Activated naive CD4-positive, alpha-beta T cell treated with anti-CD3 and anti-CD28 coated beads, Interleukin-2, amount 10 ng/mL, durations not matched to agents 7 days and 5 days (primary cell): Measurements from ENCODE around the gene LRRC7.

Experiments used
- CTCF ChIA-PET: fragments of 350-600 bp; sonication (Branson Sonifier 250); formaldehyde crosslinking; loops from one replicate; lab custom pipeline; 2021; ENCODE audit warnings: antibody characterized with exemption; lab: Charles Lee
- DNase-seq: peaks from one replicate; pipeline ENCODE4 v3.0.0-alpha.2; 2020
- H3K27ac Mint-ChIP-seq: one replicate; pipeline ENCODE4 v1.8.0; 2021; ENCODE audit warnings: mild to moderate bottlenecking, moderate library complexity, mixed read lengths
- H3K27me3 Mint-ChIP-seq: one replicate; pipeline ENCODE4 v1.8.0; 2021; ENCODE audit warnings: mild to moderate bottlenecking, mixed read lengths
- H3K36me3 Mint-ChIP-seq: one replicate; pipeline ENCODE4 v1.8.0; 2021; ENCODE audit warnings: mixed read lengths
- H3K4me1 Mint-ChIP-seq: one replicate; pipeline ENCODE4 v1.8.0; 2021; ENCODE audit warnings: mixed read lengths
- H3K4me3 Mint-ChIP-seq: one replicate; pipeline ENCODE4 v1.8.0; 2021; ENCODE audit warnings: mild to moderate bottlenecking, moderate library complexity, mixed read lengths
- H3K9me3 Mint-ChIP-seq: one replicate; pipeline ENCODE4 v1.8.0; 2021; ENCODE audit warnings: mixed read lengths

LRRC7 gene

DNA sequence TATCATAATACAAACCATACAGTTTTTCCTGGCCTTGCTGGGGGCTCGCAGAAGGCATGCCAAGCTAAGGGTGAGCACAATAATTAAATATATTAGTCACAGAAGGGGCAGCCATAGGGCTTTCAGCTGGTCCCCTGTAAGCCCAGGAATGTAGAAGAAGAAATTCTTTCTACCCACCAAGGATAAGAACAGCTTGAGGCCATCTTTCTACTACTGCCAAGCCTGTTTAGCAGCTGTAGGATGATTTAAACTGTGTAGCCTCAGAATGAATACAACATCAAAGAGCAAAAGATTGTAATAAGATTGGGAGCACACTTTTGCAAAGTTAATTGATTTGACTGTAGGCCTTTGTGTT is 171.5 kb downstream of the LRRC7 start:
- H3K27me3 Mint-ChIP-seq, result no peaks in the 10 kb centered on the region
- H3K4me1 Mint-ChIP-seq, result no peaks in the 10 kb centered on the region
- CTCF ChIA-PET, result interaction anchor here (0.9 to 3.3 kb wide), 2 partner anchors 30 to 1622 kb away, joined by 3 to 16 read pairs; no protein-coding TSS in a partner anchor
- H3K9me3 Mint-ChIP-seq, result no peaks in the 10 kb centered on the region
- no peak for DNase-seq
- H3K36me3 Mint-ChIP-seq, result no peaks in the 10 kb centered on the region
- no peak overlapping the region for H3K4me3 Mint-ChIP-seq
- no peak overlapping the region for H3K27ac Mint-ChIP-seq

DNA sequence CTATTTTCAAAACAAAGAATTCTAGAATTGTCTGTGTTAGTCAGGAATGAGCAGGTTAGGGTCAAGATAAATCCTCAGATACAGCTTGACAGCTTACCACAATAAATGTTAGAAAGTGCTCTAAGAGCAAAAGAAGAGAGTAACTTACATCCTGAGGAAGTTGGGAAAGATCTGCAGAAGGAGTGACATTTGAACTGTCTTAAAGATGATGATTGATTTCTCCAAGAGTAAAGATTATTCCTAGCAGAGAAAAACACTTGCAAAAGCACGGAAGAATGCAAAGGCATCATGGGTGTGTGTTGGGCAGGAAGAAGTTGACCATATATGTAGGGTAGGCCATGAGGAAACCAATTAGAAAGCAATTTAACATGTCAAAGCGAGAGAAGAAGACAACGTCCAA is 175.4 kb downstream of the LRRC7 start:
- H3K27me3 Mint-ChIP-seq, result no peaks in the 10 kb centered on the region
- no peak overlapping the region for H3K27ac Mint-ChIP-seq
- H3K36me3 Mint-ChIP-seq, result no peaks in the 10 kb centered on the region
- CTCF ChIA-PET, result no interaction called here
- DNase-seq, result no peak
- no peaks in the 10 kb centered on the region for H3K9me3 Mint-ChIP-seq
- H3K4me3 Mint-ChIP-seq, result no peak overlapping the region
- no peaks in the 10 kb centered on the region for H3K4me1 Mint-ChIP-seq

DNA sequence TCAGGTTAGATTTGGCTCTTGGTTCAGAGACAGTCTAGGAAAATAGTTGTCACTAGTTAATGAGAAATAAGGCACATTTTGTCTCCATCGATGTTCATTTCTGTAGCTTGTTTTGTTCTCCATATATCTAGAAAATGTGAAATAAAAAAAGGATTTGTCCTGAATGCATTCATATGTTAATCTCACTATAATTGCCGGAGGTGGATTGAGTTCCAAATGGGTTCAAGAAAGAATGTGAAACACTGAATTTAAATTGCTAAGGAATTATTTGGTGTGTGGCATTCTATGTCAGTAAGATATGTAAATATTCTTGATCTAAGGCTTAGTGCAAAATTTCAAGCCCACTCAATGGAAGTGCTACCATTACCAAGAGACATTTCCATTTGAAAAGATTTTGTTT is 176.7 kb downstream of the LRRC7 start:
- Mint-ChIP-seq H3K27ac (no peak overlapping the region), H3K9me3 (no peaks in the 10 kb centered on the region), H3K4me1 (no peaks in the 10 kb centered on the region), H3K36me3 (no peaks in the 10 kb centered on the region), H3K27me3 (no peaks in the 10 kb centered on the region), H3K4me3 (no peak overlapping the region)
- CTCF ChIA-PET, result no interaction called here
- no peak for DNase-seq

DNA sequence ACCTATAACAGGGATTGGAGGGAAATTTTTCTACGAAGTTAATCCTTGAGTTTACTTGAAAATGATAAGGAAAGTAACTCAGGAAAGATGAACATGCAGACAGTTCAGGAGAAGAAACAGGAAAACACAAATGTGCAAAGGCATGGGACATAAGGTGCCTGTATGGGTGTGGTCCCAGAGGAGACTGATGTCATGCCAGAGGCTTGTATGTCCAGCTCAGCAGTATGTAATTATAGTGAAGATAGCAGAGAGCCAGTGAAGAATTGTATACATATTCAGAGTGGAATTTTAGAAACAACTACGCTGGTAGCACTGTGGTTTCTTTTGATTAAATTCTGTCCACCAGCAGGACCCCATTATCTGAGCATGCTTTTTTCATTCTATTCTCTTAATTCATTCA is 179.5 kb downstream of the LRRC7 start:
- Mint-ChIP-seq H3K27ac (no peak overlapping the region), H3K36me3 (no peaks in the 10 kb centered on the region), H3K4me3 (no peak overlapping the region), H3K9me3 (no peaks in the 10 kb centered on the region), H3K4me1 (no peaks in the 10 kb centered on the region), H3K27me3 (no peaks in the 10 kb centered on the region)
- CTCF ChIA-PET, result no interaction called here
- DNase-seq, result no peak

DNA sequence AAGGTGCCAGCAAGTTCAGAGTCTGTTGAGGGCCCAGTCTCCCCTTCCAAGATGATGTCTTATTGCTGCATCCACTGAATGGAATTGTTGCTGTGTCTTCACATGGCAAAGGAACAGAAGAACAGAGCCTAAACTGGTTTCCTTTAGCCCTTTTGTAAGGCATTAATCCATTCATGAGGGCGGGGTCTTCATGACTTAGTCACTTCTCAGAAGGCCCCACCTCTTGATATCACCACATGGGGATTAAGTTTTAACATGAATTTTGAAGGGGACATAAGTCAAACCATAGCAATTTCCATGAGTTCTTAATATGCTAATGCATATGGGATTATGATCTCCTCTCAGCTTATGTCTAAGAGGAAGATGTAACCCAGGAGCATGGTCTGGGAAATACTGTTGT is 182.9 kb downstream of the LRRC7 start:
- no peak overlapping the region for H3K4me3 Mint-ChIP-seq
- CTCF ChIA-PET, result no interaction called here
- no peaks in the 10 kb centered on the region for H3K36me3 Mint-ChIP-seq
- no peaks in the 10 kb centered on the region for H3K9me3 Mint-ChIP-seq
- no peak overlapping the region for H3K27ac Mint-ChIP-seq
- no peak for DNase-seq
- H3K4me1 Mint-ChIP-seq, result no peaks in the 10 kb centered on the region
- H3K27me3 Mint-ChIP-seq, result no peaks in the 10 kb centered on the region

DNA sequence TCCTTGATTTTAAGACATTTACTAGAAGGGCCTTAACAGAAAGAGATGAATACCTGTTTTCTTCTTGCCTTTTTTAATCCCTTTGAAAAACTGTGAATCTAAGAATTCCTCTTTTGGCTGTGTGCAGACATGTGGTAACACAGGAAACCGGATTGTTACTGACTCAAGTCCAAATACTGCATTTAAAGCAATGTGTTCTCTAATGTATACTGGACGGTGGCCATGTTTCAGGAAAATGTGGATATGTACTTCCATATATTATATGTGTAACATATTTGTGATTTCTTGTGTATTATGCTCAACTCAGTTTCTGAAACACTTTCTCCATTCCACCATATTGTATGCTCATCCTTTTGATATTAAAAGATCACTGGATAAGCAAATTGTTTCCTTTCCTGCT is 185.1 kb downstream of the LRRC7 start:
- DNase-seq, result no peak
- no peaks in the 10 kb centered on the region for H3K9me3 Mint-ChIP-seq
- H3K27me3 Mint-ChIP-seq, result no peaks in the 10 kb centered on the region
- H3K4me1 Mint-ChIP-seq, result no peaks in the 10 kb centered on the region
- no peaks in the 10 kb centered on the region for H3K36me3 Mint-ChIP-seq
- no peak overlapping the region for H3K27ac Mint-ChIP-seq
- CTCF ChIA-PET, result no interaction called here
- H3K4me3 Mint-ChIP-seq, result no peak overlapping the region

DNA sequence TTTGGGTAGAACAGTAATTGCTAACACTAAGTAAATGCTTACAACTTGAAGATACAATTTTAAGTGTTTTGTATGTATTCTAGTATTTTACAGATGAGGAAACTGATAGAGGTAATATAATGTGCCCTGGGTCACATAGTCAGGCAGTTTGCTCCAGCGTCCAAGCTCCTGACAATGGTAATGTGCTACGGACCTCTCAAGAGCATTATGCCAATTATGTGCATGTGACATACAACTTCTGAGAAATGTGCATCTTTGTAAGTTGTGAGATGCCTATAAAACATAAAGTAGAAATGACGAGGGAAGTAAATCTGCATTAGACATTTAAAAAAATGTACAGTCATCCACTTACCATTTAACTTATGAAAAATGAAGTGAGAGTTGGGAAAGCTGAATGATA is 186.8 kb downstream of the LRRC7 start:
- Mint-ChIP-seq H3K36me3 (no peaks in the 10 kb centered on the region), H3K4me1 (no peaks in the 10 kb centered on the region), H3K27me3 (no peaks in the 10 kb centered on the region), H3K27ac (no peak overlapping the region), H3K4me3 (no peak overlapping the region), H3K9me3 (peaks cover 2% of the 10 kb centered on the region)
- CTCF ChIA-PET, result no interaction called here
- DNase-seq, result no peak

DNA sequence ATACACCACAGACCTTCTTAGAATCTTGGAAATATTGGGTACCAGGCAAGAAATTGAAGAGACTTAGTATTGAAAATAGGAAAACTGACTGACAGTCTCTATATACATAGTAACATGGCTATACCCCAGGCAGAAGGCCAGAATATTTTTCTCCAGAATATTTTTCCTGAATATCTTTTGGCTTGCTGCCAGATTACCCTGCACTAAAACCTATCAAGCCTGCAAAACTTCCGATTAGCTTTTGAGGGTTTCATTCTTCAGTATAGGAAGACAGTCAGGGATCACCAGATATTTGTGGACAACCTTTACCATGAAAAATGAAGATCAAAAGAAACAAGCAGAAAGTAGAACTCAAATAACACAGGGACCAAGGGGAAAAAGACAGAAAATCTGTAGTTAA is 187.9 kb downstream of the LRRC7 start:
- CTCF ChIA-PET, result no interaction called here
- DNase-seq, result no peak
- no peak overlapping the region for H3K27ac Mint-ChIP-seq
- no peaks in the 10 kb centered on the region for H3K4me1 Mint-ChIP-seq
- peaks cover 2% of the 10 kb centered on the region for H3K9me3 Mint-ChIP-seq
- no peaks in the 10 kb centered on the region for H3K36me3 Mint-ChIP-seq
- H3K4me3 Mint-ChIP-seq, result no peak overlapping the region
- H3K27me3 Mint-ChIP-seq, result no peaks in the 10 kb centered on the region

DNA sequence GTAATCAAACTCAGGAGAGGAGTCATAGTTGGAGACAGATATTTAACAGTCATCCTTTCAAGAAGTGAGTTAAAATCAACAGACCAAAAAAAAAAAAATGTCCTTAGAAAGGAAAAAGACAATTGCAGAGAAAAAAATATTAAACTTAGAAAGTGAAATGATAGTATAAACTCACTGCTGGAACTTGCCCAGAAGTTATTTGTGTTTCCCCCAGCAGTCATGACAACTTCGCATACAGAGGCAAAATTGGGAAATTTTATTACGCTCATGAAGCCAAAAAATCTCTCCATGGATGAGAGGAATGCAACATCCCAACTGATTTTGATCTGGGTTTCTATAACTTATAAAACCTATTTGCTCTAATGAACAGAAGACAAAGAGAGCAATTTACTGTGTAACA is 198.2 kb downstream of the LRRC7 start:
- H3K27ac Mint-ChIP-seq, result no peak overlapping the region
- CTCF ChIA-PET, result no interaction called here
- no peaks in the 10 kb centered on the region for H3K9me3 Mint-ChIP-seq
- no peaks in the 10 kb centered on the region for H3K27me3 Mint-ChIP-seq
- no peaks in the 10 kb centered on the region for H3K4me1 Mint-ChIP-seq
- H3K4me3 Mint-ChIP-seq, result no peak overlapping the region
- no peak for DNase-seq
- H3K36me3 Mint-ChIP-seq, result no peaks in the 10 kb centered on the region

DNA sequence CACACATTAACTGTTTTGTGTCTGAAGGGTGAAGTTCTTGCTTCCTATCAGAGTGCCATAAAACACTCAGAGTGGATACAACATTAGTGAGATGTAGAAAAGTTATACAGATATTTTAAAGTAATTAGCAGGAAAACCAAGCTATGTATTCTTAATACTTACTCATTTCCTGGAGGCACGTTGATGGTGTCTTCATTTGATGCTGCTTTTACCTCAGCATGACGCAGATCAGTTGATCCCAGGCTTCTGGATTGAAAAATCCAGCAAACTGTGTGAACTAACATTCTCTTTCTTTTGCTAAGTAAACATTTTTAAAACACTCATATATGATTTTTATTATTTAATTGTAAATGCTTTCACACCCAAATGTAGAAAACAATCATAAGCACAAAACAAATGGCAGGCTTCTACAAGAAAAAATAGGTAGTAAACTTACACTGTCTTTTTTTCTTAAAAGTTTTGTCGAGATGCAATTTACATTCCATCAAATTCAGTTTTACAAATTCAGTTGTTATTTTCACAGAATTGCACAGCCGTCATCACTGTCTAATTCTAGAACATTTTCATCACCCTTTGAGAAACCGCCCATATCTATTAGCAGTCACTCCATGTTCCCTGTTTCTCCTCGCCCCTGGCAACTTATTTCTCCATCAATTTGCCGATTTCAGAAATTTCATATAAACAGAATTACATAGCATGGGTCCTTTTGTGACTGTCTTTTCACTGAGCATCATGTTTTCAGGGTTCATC is 198.9 kb downstream of the LRRC7 start:
- Mint-ChIP-seq H3K4me3 (no peak overlapping the region), H3K9me3 (no peaks in the 10 kb centered on the region), H3K4me1 (no peaks in the 10 kb centered on the region), H3K36me3 (no peaks in the 10 kb centered on the region), H3K27me3 (no peaks in the 10 kb centered on the region), H3K27ac (no peak overlapping the region)
- no peak for DNase-seq
- CTCF ChIA-PET, result no interaction called here

DNA sequence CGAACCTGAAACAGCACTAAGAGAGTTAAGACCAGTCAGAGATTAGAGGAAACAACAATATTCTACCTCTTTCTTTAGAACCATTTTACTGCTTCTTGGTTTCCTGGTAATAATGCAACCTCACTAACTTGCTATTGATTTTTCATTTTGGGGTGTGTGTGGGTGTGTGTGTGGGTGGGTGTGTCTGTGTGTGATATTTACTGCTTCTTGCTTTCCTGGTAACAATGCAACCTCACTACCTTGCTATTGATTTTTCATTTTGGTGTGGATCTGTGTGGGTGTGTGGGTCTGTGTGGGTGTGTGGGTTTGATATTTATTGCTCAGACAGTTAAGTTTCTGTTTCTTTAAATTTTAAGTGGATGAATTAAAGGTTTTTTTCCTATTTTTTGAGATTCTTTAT is 208.8 kb downstream of the LRRC7 start:
- Mint-ChIP-seq H3K36me3 (no peaks in the 10 kb centered on the region), H3K27ac (no peak overlapping the region), H3K9me3 (no peaks in the 10 kb centered on the region), H3K27me3 (no peaks in the 10 kb centered on the region), H3K4me3 (no peak overlapping the region), H3K4me1 (no peaks in the 10 kb centered on the region)
- DNase-seq, result no peak
- CTCF ChIA-PET, result no interaction called here

DNA sequence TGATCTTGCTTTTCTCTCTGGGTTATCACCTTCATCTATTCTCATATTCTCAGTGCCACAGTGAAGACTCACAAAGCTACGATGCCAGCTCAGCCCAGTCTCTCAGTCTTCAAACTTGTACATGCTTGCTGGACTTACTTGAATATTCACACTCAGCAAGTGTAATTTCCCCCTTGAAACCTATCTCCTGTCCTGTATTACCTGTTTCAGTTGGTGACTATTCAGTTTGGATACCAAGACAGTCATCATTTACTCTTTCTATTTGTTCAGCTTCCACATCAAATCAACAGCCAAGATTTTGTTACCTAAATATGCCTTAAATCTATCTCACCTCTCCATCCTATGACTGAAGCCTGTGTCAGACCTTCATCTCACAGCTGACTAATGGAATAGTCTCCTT is 209.7 kb downstream of the LRRC7 start:
- CTCF ChIA-PET, result no interaction called here
- H3K36me3 Mint-ChIP-seq, result no peaks in the 10 kb centered on the region
- no peaks in the 10 kb centered on the region for H3K9me3 Mint-ChIP-seq
- DNase-seq, result no peak
- no peaks in the 10 kb centered on the region for H3K4me1 Mint-ChIP-seq
- no peaks in the 10 kb centered on the region for H3K27me3 Mint-ChIP-seq
- H3K27ac Mint-ChIP-seq, result no peak overlapping the region
- H3K4me3 Mint-ChIP-seq, result no peak overlapping the region

DNA sequence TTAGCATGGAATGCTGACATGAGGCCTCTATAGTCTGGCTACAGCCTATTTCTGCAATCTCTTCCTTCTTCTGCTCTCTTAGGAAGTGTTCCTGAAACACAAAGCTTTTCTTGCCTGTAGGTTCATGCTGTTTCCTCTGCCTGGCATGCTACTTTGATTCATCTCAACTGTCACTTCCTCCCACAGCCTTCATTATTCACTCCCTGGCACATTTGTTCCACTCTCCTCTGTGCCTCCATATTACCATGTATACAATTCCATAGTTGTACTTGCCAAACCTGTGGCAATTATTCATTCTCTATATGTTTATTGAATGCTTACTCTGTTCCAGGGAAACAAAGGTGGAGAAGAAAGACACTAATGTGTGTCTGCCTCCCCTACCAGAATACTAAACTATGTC is 210.2 kb downstream of the LRRC7 start:
- Mint-ChIP-seq H3K4me1 (no peaks in the 10 kb centered on the region), H3K36me3 (no peaks in the 10 kb centered on the region), H3K9me3 (no peaks in the 10 kb centered on the region), H3K4me3 (no peak overlapping the region), H3K27ac (no peak overlapping the region), H3K27me3 (no peaks in the 10 kb centered on the region)
- CTCF ChIA-PET, result no interaction called here
- no peak for DNase-seq

DNA sequence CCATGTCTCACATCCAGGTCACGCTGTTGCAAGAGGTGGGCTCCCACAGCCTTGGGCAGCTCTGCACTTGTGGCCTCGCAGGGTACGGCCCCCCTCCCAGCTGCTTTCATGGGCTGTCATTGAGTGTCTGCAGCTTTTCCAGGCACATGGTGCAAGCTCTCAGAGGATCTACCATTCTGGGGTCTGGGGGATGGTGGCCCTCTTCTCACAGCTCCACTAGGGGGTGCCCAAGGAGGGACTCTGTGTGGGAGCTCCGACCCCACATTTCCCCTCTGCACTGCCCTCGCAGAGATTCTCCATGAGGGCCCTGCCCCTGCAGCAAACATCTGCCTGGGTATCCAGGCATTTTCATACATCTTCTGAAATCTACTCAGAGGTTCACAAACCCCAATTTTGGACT is 219.4 kb downstream of the LRRC7 start:
- no peaks in the 10 kb centered on the region for H3K4me1 Mint-ChIP-seq
- H3K9me3 Mint-ChIP-seq, result peaks cover 2% of the 10 kb centered on the region
- no peak overlapping the region for H3K4me3 Mint-ChIP-seq
- H3K27ac Mint-ChIP-seq, result no peak overlapping the region
- H3K36me3 Mint-ChIP-seq, result no peaks in the 10 kb centered on the region
- CTCF ChIA-PET, result no interaction called here
- DNase-seq, result no peak
- H3K27me3 Mint-ChIP-seq, result no peaks in the 10 kb centered on the region

DNA sequence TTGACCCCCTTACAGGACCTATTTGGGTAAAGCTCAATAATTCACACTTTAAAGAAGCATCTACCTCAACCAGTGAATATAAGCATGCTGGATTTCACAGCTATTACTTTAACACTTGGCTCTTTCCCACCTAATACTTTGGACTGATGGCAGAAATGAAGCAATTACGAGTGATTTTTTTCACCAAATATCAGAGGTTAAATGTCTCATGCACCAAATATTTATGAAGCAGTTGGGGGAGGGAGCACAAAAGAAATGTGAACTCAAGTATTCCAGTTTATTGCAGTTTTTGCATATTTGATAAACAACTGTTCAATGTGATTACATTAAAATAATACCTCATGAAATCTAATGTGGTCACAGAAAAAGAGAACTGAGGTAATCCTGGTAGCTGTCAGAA is 223.6 kb downstream of the LRRC7 start:
- no peak for DNase-seq
- Mint-ChIP-seq H3K27ac (no peak overlapping the region), H3K4me1 (no peaks in the 10 kb centered on the region), H3K9me3 (peaks cover 2% of the 10 kb centered on the region), H3K27me3 (no peaks in the 10 kb centered on the region), H3K36me3 (no peaks in the 10 kb centered on the region), H3K4me3 (no peak overlapping the region)
- CTCF ChIA-PET, result no interaction called here

DNA sequence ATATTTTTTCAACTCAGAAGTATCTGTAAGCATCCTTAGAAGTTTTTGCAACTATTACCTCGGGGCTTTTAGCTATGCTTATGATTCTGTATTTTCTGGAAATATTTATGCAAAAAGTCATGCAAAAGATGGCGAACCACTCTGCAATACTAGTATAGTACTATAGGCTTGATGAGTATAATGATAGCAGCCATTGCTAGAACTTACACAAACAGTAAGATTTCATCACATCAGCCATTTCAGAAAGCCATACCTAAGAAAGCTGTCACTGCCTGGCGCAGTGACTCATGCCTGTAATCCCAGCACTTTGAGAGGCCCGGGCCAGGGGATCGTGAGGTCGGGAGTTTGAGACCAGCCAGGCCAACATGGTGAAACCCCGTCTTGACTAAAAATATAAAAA is 227.1 kb downstream of the LRRC7 start:
- Mint-ChIP-seq H3K4me1 (no peaks in the 10 kb centered on the region), H3K4me3 (no peak overlapping the region), H3K36me3 (no peaks in the 10 kb centered on the region), H3K9me3 (no peaks in the 10 kb centered on the region), H3K27ac (no peak overlapping the region), H3K27me3 (no peaks in the 10 kb centered on the region)
- CTCF ChIA-PET, result no interaction called here
- DNase-seq, result no peak
